SK-N-SH treated with all-trans-retinoic acid at 6 μM for 48 hours (cell line): ENCODE measurements around the gene PRLH.

ENCODE experiments used
- ARNTL ChIP-seq: fragments of 450-650 bp; formaldehyde crosslinking; IDR thresholded peaks from 2 replicates; pipeline ENCODE4 v1.5.0; 2020; ENCODE audit warnings: low read depth, mild to moderate bottlenecking, moderate library complexity, borderline replicate concordance
- BACH2 ChIP-seq: fragments of 250-450 bp; sonication (Bioruptor Pico); IDR thresholded peaks from 2 replicates; pipeline ENCODE4 v1.9.0; 2021; ENCODE audit warnings: mild to moderate bottlenecking, borderline replicate concordance
- CREB5 ChIP-seq: fragments of 250-450 bp; sonication (Bioruptor Pico); IDR thresholded peaks from 2 replicates; pipeline ENCODE4 v1.5.1; 2020; ENCODE audit warnings: low read depth, mild to moderate bottlenecking, moderate library complexity
- CSDC2 ChIP-seq: fragments of 250-450 bp; sonication (Bioruptor Pico); IDR thresholded peaks from 2 replicates; pipeline ENCODE4 v1.5.0; 2020; ENCODE audit warnings: mild to moderate bottlenecking, moderate library complexity
- CSRNP3 ChIP-seq: fragments of 250-450 bp; sonication (Bioruptor Pico); IDR thresholded peaks from 2 replicates; pipeline ENCODE4 v1.5.1; 2021; ENCODE audit warnings: mild to moderate bottlenecking, moderate library complexity
- ISL1 ChIP-seq: fragments of 250-450 bp; sonication (Bioruptor Pico); IDR thresholded peaks from 2 replicates; pipeline ENCODE4 v2.1.2; 2022; ENCODE audit warnings: mild to moderate bottlenecking, moderate library complexity
- OSR1 ChIP-seq: fragments of 250-450 bp; sonication (Bioruptor Pico); IDR thresholded peaks from 2 replicates; pipeline ENCODE4 v1.8.0; 2022; ENCODE audit warnings: moderate library complexity, mild to moderate bottlenecking, inconsistent platforms
- PPARA ChIP-seq: fragments of 250-450 bp; sonication (Bioruptor Pico); IDR thresholded peaks from 2 replicates; pipeline ENCODE4 v1.5.0; 2020; ENCODE audit warnings: mild to moderate bottlenecking, borderline replicate concordance
- SNAI2 ChIP-seq: fragments of 250-450 bp; sonication (Bioruptor Pico); IDR thresholded peaks from 2 replicates; pipeline ENCODE4 v1.5.0; 2020; ENCODE audit warnings: mild to moderate bottlenecking, moderate library complexity
- TOX ChIP-seq: fragments of 250-450 bp; sonication (Bioruptor Pico); IDR thresholded peaks from 2 replicates; pipeline ENCODE4 v1.8.0; 2021; ENCODE audit warnings: mild to moderate bottlenecking, moderate library complexity, borderline replicate concordance
- ZFP3 ChIP-seq: fragments of 250-450 bp; sonication (Bioruptor Pico); IDR thresholded peaks from 2 replicates; pipeline ENCODE4 v1.5.0; 2020; ENCODE audit warnings: mild to moderate bottlenecking, moderate library complexity
- ZFP30 ChIP-seq: fragments of 450-650 bp; formaldehyde crosslinking; IDR thresholded peaks from 2 replicates; pipeline ENCODE4 v1.5.0; 2022; ENCODE audit warnings: mild to moderate bottlenecking, moderate library complexity
- TF ChIP-seq, protein P1 (sequence below): fragments of 250-450 bp; sonication (Bioruptor Pico); IDR thresholded peaks from 2 replicates; pipeline ENCODE4 v1.5.0; 2020; ENCODE audit warnings: mild to moderate bottlenecking, moderate library complexity
- TF ChIP-seq, protein P2 (sequence below): fragments of 250-450 bp; sonication (Bioruptor Pico); IDR thresholded peaks from 2 replicates; pipeline ENCODE4 v1.8.0; 2021; ENCODE audit warnings: low read depth, mild to moderate bottlenecking, moderate library complexity, borderline replicate concordance

- TF ChIP-seq CSDC2 (CRISPR knock-in tag), result no peak
- TF ChIP-seq CSRNP3, result no peak
- no peak for TF ChIP-seq SNAI2 (CRISPR knock-in tag)
- no peak for TF ChIP-seq ZFP30 (CRISPR knock-in tag)
- TF ChIP-seq ARNTL (CRISPR knock-in tag), result no peak
- TF ChIP-seq PPARA (CRISPR knock-in tag), result no peak
- TF ChIP-seq, protein P1, sequence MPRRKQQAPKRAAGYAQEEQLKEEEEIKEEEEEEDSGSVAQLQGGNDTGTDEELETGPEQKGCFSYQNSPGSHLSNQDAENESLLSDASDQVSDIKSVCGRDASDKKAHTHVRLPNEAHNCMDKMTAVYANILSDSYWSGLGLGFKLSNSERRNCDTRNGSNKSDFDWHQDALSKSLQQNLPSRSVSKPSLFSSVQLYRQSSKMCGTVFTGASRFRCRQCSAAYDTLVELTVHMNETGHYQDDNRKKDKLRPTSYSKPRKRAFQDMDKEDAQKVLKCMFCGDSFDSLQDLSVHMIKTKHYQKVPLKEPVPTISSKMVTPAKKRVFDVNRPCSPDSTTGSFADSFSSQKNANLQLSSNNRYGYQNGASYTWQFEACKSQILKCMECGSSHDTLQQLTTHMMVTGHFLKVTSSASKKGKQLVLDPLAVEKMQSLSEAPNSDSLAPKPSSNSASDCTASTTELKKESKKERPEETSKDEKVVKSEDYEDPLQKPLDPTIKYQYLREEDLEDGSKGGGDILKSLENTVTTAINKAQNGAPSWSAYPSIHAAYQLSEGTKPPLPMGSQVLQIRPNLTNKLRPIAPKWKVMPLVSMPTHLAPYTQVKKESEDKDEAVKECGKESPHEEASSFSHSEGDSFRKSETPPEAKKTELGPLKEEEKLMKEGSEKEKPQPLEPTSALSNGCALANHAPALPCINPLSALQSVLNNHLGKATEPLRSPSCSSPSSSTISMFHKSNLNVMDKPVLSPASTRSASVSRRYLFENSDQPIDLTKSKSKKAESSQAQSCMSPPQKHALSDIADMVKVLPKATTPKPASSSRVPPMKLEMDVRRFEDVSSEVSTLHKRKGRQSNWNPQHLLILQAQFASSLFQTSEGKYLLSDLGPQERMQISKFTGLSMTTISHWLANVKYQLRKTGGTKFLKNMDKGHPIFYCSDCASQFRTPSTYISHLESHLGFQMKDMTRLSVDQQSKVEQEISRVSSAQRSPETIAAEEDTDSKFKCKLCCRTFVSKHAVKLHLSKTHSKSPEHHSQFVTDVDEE, result no peak
- no peak for TF ChIP-seq CREB5 (CRISPR knock-in tag)
- no peak for TF ChIP-seq ZFP3 (CRISPR knock-in tag)
- no peak for TF ChIP-seq OSR1
- TF ChIP-seq ISL1 (CRISPR knock-in tag), result no peak
- no peak for TF ChIP-seq TOX (CRISPR knock-in tag)
- no peak for TF ChIP-seq BACH2 (CRISPR knock-in tag)
- TF ChIP-seq, protein P2, sequence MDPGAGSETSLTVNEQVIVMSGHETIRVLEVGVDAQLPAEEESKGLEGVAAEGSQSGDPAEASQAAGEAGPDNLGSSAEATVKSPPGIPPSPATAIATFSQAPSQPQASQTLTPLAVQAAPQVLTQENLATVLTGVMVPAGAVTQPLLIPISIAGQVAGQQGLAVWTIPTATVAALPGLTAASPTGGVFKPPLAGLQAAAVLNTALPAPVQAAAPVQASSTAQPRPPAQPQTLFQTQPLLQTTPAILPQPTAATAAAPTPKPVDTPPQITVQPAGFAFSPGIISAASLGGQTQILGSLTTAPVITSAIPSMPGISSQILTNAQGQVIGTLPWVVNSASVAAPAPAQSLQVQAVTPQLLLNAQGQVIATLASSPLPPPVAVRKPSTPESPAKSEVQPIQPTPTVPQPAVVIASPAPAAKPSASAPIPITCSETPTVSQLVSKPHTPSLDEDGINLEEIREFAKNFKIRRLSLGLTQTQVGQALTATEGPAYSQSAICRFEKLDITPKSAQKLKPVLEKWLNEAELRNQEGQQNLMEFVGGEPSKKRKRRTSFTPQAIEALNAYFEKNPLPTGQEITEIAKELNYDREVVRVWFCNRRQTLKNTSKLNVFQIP (CRISPR knock-in tag), result no peak
Measured at GRCh38 chr2:237569896-237570295, 3.5 kb downstream of the PRLH start.
